GM10266 (cell line): ENCODE results near the gene MTA3.

Experiments
- DNase-seq: peaks from one replicate; pipeline ENCODE4 v3.0.0; 2012; ENCODE audit errors: extremely low spot score
- TF ChIP-seq, protein P1 (sequence below): IDR thresholded peaks from 2 replicates; pipeline ENCODE4 v1.5.1; 2012; ENCODE audit warnings: mild to moderate bottlenecking, low read depth; ENCODE audit not compliant: control insufficient read depth, insufficient read depth; ENCODE audit errors: missing control alignments

The MTA3 gene

DNA sequence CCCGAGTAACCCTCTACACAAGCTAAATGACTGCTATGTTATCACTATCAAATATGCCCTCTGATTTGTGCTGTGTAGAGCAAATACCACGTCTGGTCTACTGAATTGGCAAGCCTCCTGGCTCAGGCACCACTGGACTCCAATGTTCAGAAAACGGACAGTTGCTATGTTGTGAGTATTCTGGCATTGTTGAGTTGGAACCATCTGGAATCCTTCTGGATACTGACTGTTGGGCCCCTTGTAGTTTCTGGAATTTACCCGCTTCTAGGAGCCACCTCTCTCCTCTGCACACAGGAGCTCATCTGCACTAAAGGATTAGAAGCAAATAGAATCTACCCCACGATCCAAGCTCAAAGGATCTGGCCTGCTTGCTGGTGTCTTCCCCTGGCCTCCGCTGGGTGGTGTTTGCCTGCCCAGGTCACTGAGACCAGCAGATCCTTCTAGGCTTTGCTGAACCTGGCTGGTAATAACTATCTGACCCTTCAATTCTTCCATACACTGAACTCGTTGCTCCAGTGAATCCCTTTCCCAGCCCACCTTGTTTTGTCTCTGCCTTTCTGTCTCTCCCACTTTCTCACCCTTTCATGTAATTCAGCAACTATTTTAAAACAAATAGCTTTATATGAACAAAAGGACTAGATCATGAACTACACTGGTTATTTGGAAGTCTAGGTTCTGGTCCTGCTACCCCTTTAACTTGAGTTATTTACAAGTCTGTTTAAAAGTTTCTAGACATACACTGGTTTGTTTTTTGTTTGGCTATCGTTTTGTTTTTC, 226.0 kb downstream of the MTA3 start:
- peak; percentile 68 for DNase-seq
- TF ChIP-seq, protein P1, sequence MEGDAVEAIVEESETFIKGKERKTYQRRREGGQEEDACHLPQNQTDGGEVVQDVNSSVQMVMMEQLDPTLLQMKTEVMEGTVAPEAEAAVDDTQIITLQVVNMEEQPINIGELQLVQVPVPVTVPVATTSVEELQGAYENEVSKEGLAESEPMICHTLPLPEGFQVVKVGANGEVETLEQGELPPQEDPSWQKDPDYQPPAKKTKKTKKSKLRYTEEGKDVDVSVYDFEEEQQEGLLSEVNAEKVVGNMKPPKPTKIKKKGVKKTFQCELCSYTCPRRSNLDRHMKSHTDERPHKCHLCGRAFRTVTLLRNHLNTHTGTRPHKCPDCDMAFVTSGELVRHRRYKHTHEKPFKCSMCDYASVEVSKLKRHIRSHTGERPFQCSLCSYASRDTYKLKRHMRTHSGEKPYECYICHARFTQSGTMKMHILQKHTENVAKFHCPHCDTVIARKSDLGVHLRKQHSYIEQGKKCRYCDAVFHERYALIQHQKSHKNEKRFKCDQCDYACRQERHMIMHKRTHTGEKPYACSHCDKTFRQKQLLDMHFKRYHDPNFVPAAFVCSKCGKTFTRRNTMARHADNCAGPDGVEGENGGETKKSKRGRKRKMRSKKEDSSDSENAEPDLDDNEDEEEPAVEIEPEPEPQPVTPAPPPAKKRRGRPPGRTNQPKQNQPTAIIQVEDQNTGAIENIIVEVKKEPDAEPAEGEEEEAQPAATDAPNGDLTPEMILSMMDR = peak; percentile 43

DNA sequence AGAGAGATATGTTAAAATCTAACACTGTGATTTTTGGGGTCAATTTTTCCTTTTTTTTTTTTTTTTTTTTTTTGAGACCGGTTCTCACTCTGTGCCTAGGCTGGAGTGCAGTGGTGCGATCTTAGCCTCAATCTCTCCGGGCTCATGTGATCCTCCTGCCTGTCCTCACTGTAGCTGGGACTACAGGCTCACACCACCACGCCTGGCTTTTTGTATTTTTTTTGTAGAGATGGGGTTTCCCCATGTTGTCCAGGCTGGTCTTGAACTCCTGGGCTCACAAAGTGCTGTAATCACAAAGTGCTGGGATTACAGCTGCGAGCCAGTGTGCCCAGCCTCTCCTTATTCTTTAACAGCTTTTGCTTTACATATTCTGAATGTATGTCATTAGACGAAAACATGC, 226.8 kb downstream of the MTA3 start:
- no peak for DNase-seq
- TF ChIP-seq, protein P1 = no peak

DNA sequence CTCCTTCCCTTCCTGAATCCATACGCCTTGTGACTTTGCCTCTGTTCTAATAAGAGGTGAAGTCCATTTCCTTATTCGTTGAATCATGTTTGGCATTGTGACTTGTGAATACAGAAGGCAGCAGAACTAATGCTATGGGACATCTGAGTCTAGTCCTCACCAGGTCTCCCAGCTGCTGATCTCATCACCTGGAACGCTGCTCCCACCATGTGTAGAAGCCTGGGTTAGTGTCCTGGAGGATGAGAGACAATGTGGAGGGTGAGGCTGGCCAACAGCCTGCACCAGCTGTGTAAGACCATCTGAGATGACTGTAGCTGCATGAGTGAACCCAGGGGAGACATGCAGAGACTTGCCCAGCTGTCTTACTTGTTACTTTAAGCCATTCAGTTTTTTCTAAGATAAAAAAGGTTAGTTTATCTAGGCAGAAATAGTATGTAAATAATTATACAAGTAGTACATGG, 227.4 kb downstream of the MTA3 start:
- TF ChIP-seq, protein P1 = no peak
- DNase-seq = peak; percentile 53

DNA sequence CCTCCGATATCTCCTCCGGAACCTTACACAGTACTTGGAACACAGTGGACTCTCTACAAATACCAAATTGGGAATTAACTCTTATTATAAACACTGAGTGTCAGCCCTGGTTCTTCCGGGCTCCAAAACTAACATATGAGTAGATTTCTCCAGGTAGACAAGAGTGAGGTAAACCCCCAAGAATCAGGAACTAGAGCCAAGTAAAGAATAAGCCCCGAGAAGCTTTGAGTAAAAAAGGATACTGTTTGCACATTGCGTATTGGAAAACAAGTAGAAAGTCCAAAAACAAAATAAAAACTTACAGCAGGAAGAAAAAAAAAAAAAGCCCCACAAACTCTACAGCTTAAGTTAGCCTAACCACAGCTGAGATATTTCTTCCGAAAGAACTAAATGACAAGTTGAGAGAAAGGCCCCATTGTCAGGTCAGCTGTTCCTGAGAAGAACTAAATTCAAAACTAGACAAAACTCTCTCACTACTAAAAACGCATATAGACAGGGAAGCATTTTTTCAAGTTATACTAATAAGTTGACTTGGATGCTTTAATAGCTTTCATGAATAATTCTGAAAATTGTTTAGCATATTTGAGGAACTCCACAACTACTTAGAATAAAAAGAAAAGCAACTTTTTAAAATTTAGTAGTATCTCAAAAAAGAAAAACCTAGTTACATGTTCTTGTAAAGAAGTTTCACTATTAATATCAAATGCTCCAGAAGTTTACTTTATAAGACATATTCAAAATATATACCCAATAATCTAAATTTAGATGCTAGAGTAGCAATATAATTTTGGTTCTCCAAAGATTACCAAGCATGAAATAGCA, 228.2 kb downstream of the MTA3 start:
- DNase-seq = peak; percentile 71
- TF ChIP-seq, protein P1 = no peak

DNA sequence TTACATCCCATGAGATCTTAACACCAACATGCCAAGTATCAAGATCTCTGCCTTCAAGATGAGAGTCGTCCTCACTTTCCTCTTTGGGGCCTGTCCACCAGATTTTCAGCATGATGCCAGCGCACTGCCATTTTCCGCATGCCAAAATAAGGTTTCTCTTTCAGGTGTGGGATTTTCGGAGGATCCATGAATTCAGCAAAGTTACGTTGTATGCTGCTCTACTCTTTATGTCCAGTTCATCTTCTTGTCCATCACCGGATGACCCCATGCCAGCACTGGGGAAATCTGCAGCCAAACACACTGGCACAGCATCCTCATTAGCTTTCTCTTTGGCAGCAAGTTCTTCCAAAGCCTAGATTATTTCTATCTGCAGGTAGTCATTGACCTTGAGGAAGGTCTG, 228.8 kb downstream of the MTA3 start:
- TF ChIP-seq, protein P1 = no peak
- no peak for DNase-seq

DNA sequence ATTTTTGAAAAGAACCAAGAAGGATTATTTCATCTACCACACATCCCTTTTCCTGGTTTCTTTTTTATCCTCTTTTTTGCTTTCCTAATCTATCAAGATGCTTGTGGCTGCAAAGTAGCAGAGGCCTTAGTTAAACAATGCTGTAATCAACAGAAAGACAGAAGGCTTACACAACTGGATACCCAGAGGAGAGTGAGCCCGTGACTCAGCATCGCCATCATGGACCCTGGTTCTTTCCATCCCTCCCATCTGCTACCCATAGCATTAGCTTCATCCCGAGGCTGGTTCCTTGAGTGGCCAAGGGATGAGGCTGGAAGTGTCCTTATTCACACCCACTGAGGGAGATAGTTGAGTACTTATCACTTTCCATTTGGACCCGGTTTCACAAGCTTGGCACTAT, 231.4 kb downstream of the MTA3 start:
- TF ChIP-seq, protein P1 = no peak
- no peak for DNase-seq
